Skin of body (tissue), 2 donors: ENCODE measurements around the gene ZNF66. TPM values are rescaled to one million over a fixed set of nuclear protein-coding genes. Genes with fewer than 3 reads are reported as not detected.
"Not testable (repeated sequence)": the region's sequence is repeated elsewhere in the genome, so short reads cannot be mapped to it uniquely, and the experiment has no call there.

Experiments
- DNase-seq: peaks from one replicate; lab custom pipeline; 2025; lab: John Stamatoyannopoulos, UW
- total RNA-seq: library from RNA; depleted of rRNA; stranded (reverse); fragments of >200 nt; gene quantifications from one replicate; pipeline ENCODE4 v1.2.3, GENCODE V29; 2014

Gene ZNF66
- total RNA-seq = 7.4 TPM

GRCh38 chr19:20776083-20777076 is at the start of gene ZNF66:
TSS of gene ZNF66 (plus strand) at chr19:20776304. CDS start at chr19:20776448, 144 bp downstream.
- peak; percentile 96 for DNase-seq

- DNase-seq = peak; percentile 2
Measured at GRCh38 chr19:20750169-20750568, 25.9 kb upstream of the ZNF66 start.

- not testable (repeated sequence) for DNase-seq
Measured at GRCh38 chr19:20752291-20752690, 23.8 kb upstream of the ZNF66 start.

GRCh38 chr19:20769225-20769736 is 6.8 kb upstream of the ZNF66 start:
- not testable (repeated sequence) for DNase-seq

- no peak for DNase-seq
Measured at GRCh38 chr19:20787786-20788185, 11.7 kb downstream of the ZNF66 start.

GRCh38 chr19:20791806-20792205 is 15.7 kb downstream of the ZNF66 start:
- DNase-seq = no peak

GRCh38 chr19:20806311-20807262 is 30.5 kb downstream of the ZNF66 start:
- DNase-seq = not testable (repeated sequence)

GRCh38 chr19:20840371-20840770 is 64.3 kb downstream of the ZNF66 start:
- no peak for DNase-seq

Other genes with a start within 250 kb of the ZNF66 start
- gene ZNF737, start 210.5 kb upstream of the ZNF66 start, total RNA-seq = 26.9 TPM
- 20.5 TPM for gene ZNF626, start 114.7 kb upstream of the ZNF66 start, total RNA-seq
- gene ZNF85, start 146.9 kb downstream of the ZNF66 start, total RNA-seq = 14.7 TPM
- 22.9 TPM for gene ZNF430, start 244.4 kb downstream of the ZNF66 start, total RNA-seq